GM12878 (cell line): ENCODE measurements around the gene OPCML.

Experiments
- ATF2 ChIP-seq: IDR thresholded peaks from 2 replicates; pipeline ENCODE4 v1.6.1; 2012; ENCODE audit warnings: low read length, inconsistent platforms
- CTCF ChIP-seq, 3 experiments: IDR thresholded peaks in 2 of 3; conservative IDR thresholded peaks in 1 of 3; 2 replicates each; pipeline ENCODE4 v1.5.1; 2011; ENCODE audit warnings: low read depth in 3 of 3, low read length in 3 of 3, mild to moderate bottlenecking in 3 of 3, control low read depth in 2 of 3, moderate library complexity in 2 of 3, inconsistent platforms in 1 of 3, mixed read lengths in 1 of 3; ENCODE audit not compliant: control insufficient read depth in 2 of 3, insufficient read depth in 1 of 3; ENCODE audit errors: extremely low read depth in 1 of 3
- E2F8 ChIP-seq: fragments of 450-650 bp; IDR thresholded peaks from 2 replicates; pipeline ENCODE4 v1.6.1; 2018; ENCODE audit warnings: mild to moderate bottlenecking, low read depth, moderate library complexity; ENCODE audit not compliant: partially characterized antibody
- EP300 ChIP-seq, 2 experiments: fragments of 150-350 bp in 1 of 2; IDR thresholded peaks; 2 replicates each; pipeline ENCODE4 v1.6.1; 2011 to 2012; ENCODE audit warnings: low read depth in 2 of 2, low read length in 2 of 2, borderline replicate concordance in 1 of 2, improper control_type of control experiment in 1 of 2, inconsistent platforms in 1 of 2; ENCODE audit not compliant: control insufficient read depth in 1 of 2
- EZH2 ChIP-seq: IDR thresholded peaks from 2 replicates; pipeline ENCODE4 v1.6.1; 2012; ENCODE audit warnings: low read depth, mild to moderate bottlenecking, control low read depth, inconsistent platforms, low read length, borderline replicate concordance; ENCODE audit not compliant: control insufficient read depth
- RAD21 ChIP-seq: IDR thresholded peaks from 2 replicates; pipeline ENCODE4 v1.6.1; 2011; ENCODE audit warnings: mild to moderate bottlenecking, low read depth, low read length, moderate library complexity; ENCODE audit not compliant: insufficient read depth

- no peak for TF ChIP-seq CTCF (IDR thresholded peaks at IDR 0.05 in 2 of 3, conservative IDR thresholded peaks at IDR 0.05 in 1 of 3; ENCODE audit: control insufficient read depth in 2 of 3, extremely low read depth in 1 of 3, insufficient read depth in 1 of 3, low read depth in 3 of 3, low read length in 3 of 3)
- no peak for TF ChIP-seq EP300 (IDR thresholded peaks at IDR 0.05; ENCODE audit: borderline replicate concordance in 1 of 2, control insufficient read depth in 1 of 2, low read depth in 2 of 2, low read length in 2 of 2)
- no peak for TF ChIP-seq EZH2
- TF ChIP-seq E2F8 = no peak
- no peak for TF ChIP-seq ATF2
- TF ChIP-seq RAD21 = no peak
Measured at GRCh38 chr11:132999516-132999915, 532.8 kb downstream of the OPCML start.
